HG02610 (cell line): Measurements from ENCODE around the gene SDHD.
A peak's percentile ranks its signal among the peaks of the same experiment; 100 is the strongest.
"Not testable (repeated sequence)": the region's sequence is repeated elsewhere in the genome, so short reads cannot be mapped to it uniquely, and the experiment has no call there.

ENCODE experiments used
- ATAC-seq: cut with Tn5 transposase; IDR thresholded peaks from one replicate; pipeline ENCODE4 v1.9.1; 2021; ENCODE audit warnings: mild to moderate bottlenecking, moderate library complexity; ENCODE audit not compliant: unreplicated experiment

Gene SDHD

DNA sequence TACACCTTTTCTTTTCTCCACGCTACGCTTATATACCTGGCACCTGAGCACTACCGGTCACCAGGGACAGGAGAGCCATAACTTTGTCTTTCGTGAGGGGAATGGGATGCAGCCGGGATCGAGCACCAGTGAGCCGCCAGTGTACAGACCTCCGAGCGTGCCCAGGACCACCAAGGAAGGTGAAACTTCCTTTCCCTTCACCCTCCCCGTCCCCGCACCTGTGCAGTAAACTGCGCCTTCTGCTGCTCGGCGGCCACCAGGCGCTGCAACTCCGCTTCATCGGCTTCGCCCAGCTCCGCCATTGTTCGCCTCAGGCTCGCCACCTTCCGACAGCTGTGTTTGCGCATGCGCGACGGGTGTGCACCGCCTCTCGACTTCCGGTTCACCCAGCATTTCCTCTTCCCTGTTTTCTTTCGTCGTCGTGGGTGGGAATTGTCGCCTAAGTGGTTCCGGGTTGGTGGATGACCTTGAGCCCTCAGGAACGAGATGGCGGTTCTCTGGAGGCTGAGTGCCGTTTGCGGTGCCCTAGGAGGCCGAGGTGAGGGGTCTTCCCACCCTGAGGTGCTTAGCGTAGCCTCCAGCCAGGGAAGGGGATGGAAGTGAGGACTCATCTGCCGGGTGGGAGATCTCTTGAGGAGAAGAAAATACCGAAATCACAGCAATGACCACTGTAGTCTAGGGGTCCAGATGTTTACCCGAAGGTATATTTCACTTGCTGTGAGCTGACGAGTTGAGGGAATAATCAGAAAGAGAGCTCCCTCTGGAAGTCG, at the start of gene SDHD, which contains the start of gene TIMM8B:
TSS of gene SDHD (plus strand) at position 452 of the 770 bp plus-strand sequence. CDS start at position 487, 35 bp downstream.
TSS of gene TIMM8B (minus strand) at position 335 of the 770 bp plus-strand sequence. CDS start at position 302, 33 bp downstream.
- ATAC-seq = peak; percentile 89

GRCh38 chr11:112037527-112037926, 49.1 kb upstream of the SDHD start:
- no peak for ATAC-seq

DNA sequence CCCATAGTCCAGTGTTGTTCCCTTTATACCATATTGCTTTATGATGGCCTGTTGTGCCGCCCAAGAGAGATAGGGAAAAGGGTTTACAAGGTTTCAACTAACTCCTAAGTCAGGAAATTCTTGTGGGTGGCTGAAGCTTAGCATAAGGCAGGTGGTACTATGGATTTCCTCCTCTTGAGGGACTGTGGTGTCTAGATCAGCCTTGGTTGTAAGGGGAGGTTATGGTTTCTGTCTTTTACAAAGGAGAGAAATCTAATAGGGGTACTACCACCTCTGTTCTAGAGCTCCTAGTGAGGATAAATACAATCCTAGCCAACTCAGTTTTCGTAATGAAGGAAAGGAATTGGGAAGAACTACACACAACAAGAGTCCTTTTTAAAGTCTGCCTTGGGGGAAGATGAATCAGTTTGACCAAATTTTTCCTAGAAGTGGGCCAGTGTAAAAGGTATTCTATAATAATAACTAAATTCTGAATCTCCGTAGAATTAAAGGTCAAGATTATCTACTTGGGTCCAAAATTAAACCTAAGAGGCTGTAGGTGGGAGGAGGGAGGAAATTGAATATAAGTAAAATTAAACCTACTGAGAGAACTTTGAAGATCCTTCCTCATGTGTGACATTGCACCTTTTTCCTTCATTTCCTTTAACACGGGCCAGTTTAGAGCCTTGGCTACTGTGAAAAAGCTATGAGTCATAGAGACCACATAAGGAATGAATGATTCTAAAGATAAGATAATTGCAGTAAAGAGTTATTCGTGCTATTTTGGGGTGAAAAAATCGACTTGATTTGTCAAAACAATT, 44.3 kb upstream of the SDHD start:
- ATAC-seq = no peak

GRCh38 chr11:112042961-112043304, 43.7 kb upstream of the SDHD start:
- no peak for ATAC-seq

- no peak for ATAC-seq
These were observed 41.7 kb upstream of the SDHD start for GRCh38 chr11:112044961-112045360.

DNA sequence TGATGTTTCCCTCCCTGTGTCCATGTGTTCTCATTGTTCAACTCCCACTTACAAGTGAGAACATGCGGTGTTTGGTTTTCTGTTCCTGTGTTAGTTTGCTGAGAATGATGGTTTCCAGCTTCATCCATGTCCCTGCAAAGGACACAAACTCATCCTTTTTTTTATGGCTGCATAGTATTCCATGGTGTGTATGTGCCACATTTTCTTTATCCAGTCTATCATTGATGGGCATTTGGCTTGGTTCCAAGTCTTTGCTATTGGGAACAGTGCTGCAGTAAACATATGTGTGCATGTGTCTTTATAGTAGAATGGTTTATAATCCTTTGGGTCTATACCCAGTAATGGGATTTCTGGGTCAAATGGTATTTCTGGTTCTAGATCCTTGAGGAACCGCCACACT, 40.0 kb upstream of the SDHD start:
- ATAC-seq = not testable (repeated sequence)

DNA sequence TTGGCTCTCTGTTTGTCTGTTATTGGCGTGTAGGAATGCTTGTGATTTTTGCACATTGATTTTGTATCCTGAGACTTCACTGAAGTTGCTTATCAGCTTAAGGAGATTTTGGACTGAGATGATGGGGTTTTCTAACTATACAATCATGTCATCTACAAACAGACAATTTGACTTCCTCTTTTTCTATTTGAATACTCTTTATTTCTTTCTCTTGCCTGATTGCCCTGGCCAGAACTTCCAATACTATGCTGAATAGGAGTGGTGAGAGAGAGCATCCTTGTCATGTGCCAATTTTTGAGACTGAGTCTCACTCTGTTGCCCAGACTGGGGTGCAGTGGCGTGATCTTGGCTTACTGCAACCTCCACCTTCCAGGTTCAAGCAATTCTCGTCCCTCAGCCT, 38.4 kb upstream of the SDHD start:
- ATAC-seq = not testable (repeated sequence)

- ATAC-seq = no peak
These were observed 36.9 kb upstream of the SDHD start for GRCh38 chr11:112049777-112050176.

- ATAC-seq = peak; percentile 80
These were observed 36.0 kb upstream of the SDHD start for GRCh38 chr11:112050721-112051120.

GRCh38 chr11:112051768-112052167, 34.9 kb upstream of the SDHD start:
- ATAC-seq = no peak

DNA sequence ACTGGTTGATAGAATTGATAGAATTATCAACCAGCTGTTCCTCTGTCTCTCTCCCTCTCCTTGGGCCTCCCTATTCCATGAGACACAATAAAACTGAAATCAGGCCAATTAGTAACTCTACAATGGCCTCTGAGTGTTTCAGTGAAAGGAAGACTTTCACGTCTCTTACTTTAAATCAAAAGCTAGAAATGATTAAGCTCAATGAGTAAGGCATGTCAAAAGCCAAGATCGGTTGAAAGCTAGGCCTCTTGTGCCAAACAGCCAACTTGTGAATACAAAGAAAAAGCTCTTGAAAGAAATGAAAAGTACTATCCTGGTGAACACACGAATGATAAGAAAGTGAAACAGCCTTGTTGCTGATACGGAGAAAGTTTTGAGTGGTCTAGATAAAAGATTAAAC, 29.5 kb upstream of the SDHD start:
- no peak for ATAC-seq

DNA sequence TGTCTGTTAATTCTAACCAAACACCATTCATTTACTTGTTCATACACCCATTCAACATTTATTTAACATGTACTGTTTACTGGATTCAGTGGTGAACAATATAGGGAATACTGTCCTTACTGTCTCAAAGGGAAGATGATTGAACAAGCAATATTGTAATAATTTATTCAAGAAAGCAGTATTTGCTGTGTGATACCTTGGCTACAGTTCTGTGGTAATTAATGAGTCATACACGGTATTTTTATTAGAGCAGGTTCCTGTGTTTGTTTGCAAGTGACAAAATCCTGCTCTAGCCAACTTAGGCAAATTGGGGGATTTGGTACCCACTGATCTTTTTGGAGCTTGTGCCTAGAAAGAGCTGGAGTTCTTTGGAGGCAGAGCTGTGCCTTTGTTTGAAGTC, 28.6 kb upstream of the SDHD start:
- no peak for ATAC-seq

GRCh38 chr11:112062923-112063322, 23.8 kb upstream of the SDHD start:
- ATAC-seq = no peak

DNA sequence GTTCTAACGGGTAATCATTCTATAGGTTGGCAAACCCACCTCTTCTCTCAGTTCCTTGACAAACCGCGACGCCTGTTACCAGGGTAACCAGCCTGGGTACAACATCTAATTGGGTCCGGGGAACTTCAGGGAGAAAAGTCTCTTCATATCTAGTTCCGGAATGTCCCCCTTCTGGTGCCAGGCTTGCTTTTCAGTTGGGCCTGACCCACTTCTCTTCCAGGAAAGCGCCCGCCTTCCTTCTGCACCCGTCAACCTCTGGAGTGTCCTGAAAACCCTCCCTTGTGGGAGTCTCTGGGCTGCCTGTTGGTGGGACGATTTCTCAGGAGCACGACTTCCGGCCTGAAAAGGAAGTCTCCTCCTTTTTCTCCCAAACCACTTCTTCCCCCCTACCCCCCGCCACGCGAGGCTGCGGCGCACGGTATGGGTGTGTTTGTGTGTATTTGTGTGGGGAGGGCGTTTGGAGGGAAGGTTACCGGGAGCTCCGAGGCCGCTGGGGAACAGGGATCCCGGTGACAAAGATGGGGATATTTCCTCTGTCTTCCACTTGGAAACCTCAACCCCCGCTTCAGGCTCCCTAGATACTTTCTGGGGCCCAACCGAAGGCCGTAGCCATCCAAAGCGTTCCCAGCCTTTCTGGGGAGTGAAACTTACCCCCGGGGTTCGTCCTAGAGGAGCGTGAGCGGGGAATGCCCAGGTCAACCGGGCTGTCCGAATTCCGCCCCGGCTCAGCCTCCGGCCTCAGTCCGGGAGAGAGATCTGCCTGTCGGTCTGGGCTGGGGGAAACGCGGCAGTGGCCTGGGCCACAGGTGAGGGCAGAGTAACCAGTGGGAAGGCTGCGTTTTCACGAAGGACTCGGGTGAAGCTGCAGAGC, 12.5 kb upstream of the SDHD start, which contains the start of the genes NKAPD1 and PIH1D2:
TSS of gene NKAPD1 (plus strand) at position 359 of the 871 bp plus-strand sequence. CDS start 1,276 bp downstream, outside the sequence.
TSS of gene PIH1D2 (minus strand) at position 77 of the 871 bp plus-strand sequence. CDS start 843 bp downstream, outside the sequence.
- peak; percentile 83 for ATAC-seq

GRCh38 chr11:112082729-112083128, 3.9 kb upstream of the SDHD start:
- ATAC-seq = no peak

GRCh38 chr11:112085822-112086421, 751 bp upstream of the SDHD start:
- ATAC-seq = peak; percentile 34

DNA sequence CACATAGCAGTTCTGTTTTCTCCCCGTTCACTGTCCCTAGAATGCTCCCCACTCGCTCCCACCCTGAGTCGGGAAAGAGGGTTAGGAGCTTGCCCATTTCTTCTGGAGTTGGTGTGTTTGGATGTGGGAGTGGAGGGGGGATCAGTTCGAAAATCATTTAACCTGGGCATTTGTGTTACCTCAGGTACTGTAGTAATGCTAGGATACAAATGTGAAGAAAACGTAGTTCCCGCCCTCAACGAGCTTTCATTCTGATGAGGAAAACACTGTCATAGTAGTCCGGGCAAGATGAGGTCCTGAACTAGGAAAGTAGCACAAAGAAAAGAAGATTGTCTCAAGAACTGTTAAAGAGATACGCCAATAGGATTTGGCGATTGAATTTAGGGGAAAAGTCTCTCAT, 539 bp downstream of the SDHD start:
- no peak for ATAC-seq

GRCh38 chr11:112095302-112095701, 8.6 kb downstream of the SDHD start:
- ATAC-seq = not testable (repeated sequence)

DNA sequence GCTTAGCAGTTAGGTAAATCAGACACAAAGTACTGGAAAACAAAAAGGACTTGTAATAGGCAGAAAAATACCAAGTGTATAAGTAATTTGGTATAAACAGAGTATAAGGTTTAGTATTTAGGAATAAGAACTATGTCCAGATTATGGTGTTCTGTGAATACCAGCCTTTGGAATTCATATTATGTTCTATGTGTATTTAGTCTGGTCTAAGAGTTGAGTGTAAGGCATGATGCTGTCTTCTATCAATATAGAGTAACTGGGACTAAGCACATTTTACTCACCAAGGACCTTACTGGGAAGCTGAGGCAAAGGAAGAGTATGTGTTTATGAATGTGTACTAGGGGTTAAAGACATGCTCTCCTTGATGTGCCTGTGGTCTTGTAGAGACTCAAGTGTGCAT, 9.5 kb downstream of the SDHD start:
- no peak for ATAC-seq

DNA sequence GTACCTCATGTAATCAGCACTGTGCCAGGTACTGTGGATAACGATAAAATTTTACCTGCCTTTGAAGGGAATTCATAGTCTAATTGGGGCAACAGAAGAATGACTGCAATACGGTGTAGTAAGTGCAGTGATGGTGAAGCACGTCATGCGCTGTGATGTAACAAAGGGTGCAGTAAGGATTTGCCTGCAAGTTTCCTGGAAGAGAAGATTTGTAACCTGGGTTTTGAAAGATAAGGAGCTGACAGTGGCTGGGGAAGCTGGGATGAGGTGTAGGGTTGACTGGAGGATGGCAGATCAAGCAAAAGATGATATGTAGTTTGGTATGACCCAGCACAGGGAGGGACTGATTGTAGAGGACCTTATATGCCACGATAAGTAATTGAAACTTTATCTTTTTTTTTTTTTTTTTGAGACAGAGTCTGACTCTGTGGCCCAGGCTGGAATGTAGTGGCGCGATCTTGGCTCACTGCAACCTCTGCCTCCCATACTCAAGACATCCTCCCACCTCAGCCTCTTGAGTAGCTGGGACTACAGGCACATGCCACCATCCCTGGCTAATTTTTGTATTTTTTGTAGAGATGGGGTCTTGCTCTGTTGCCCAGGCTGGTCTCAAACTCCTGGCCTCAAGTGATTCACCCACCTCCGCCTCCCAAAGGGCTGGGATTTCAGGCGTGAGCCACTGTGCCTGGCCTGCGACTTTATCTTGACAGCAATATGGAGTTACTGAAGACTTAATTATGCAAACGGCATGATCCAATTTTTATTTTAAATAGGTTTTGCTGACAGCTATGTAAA, 11.3 kb downstream of the SDHD start:
- ATAC-seq = no peak
